ENCODE measurements around the gene PRDM11. TPM values are rescaled to one million over a fixed set of nuclear protein-coding genes. Genes with fewer than 3 reads are reported as not detected.

The PRDM11 gene
- total RNA-seq, 4 donors from 2014 or later = 5.0 to 15.4 (median 9.5) TPM

GRCh38 chr11:45260071-45260470, 113.6 kb downstream of the PRDM11 start:
- Histone ChIP-seq H3K27ac (no peak overlapping the region), H3K36me3 (no peaks in the 10 kb centered on the region), H3K27me3 (peaks cover 3 to 16% (median 7%) of the 10 kb centered on the region in 3 donors), H3K4me3 (no peak overlapping the region), H3K4me1 (no peaks in the 10 kb centered on the region), H3K9me3 (no peaks in the 10 kb centered on the region)
- no peak for TF ChIP-seq POLR2A (IDR thresholded peaks at IDR 0.05)
- TF ChIP-seq CTCF (IDR thresholded peaks at IDR 0.05 in 4 of 5, conservative IDR thresholded peaks at IDR 0.05 in 1 of 5) = no peak
- intact Hi-C loops (cut with DNase I; ENCODE audit: low total_unique reads) (no loop called here), in situ Hi-C loops (cut with MboI; ENCODE audit: low sequenced_read_pairs in 4 of 4) (no loop called here)
- ATAC-seq (no peak), DNase-seq (no peak)

GRCh38 chr11:45262900-45263299, 116.5 kb downstream of the PRDM11 start:
- ATAC-seq = no peak
- Histone ChIP-seq H3K27me3 (peaks cover 0 to 22% (median 7%) of the 10 kb centered on the region in 3 donors), H3K27ac (no peak overlapping the region)

GRCh38 chr11:45263773-45264172, 117.3 kb downstream of the PRDM11 start:
- Histone ChIP-seq H3K4me1 (no peaks in the 10 kb centered on the region), H3K27me3 (peaks cover 0 to 22% (median 7%) of the 10 kb centered on the region in 3 donors), H3K4me3 (no peak overlapping the region), H3K27ac (no peak overlapping the region), H3K36me3 (no peaks in the 10 kb centered on the region), H3K9me3 (no peaks in the 10 kb centered on the region)
- intact Hi-C loops (cut with DNase I; ENCODE audit: low total_unique reads) = no loop called here
- TF ChIP-seq CTCF (IDR thresholded peaks at IDR 0.05 in 4 of 5, conservative IDR thresholded peaks at IDR 0.05 in 1 of 5) (no peak), POLR2A (IDR thresholded peaks at IDR 0.05) (no peak)
- ATAC-seq = no peak
- in situ Hi-C loops (cut with MboI; ENCODE audit: low sequenced_read_pairs in 4 of 4) = no loop called here
- DNase-seq = no peak

More at GRCh38 chr11:45262900-45263299, 116.5 kb downstream of the PRDM11 start:
- no peaks in the 10 kb centered on the region for H3K4me1 ChIP-seq
- intact Hi-C loops (cut with DNase I; ENCODE audit: low total_unique reads) (no loop called here), in situ Hi-C loops (cut with MboI; ENCODE audit: low sequenced_read_pairs in 4 of 4) (no loop called here)
- no peaks in the 10 kb centered on the region for H3K36me3 ChIP-seq
- DNase-seq = no peak
- H3K9me3 ChIP-seq = no peaks in the 10 kb centered on the region
- H3K4me3 ChIP-seq = no peak overlapping the region
- no peak for TF ChIP-seq CTCF (IDR thresholded peaks at IDR 0.05 in 4 of 5, conservative IDR thresholded peaks at IDR 0.05 in 1 of 5)

GRCh38 chr11:45264839-45265515, 118.5 kb downstream of the PRDM11 start:
- DNase-seq (no peak), ATAC-seq (no peak)
- peaks cover 0 to 22% (median 7%) of the 10 kb centered on the region in 3 donors for H3K27me3 ChIP-seq
- H3K4me3 ChIP-seq = no peak overlapping the region
- no peak for TF ChIP-seq CTCF (IDR thresholded peaks at IDR 0.05 in 4 of 5, conservative IDR thresholded peaks at IDR 0.05 in 1 of 5)
- TF ChIP-seq POLR2A (IDR thresholded peaks at IDR 0.05) = no peak
- no peak overlapping the region for H3K27ac ChIP-seq
- H3K36me3 ChIP-seq = no peaks in the 10 kb centered on the region
- H3K4me1 ChIP-seq = no peaks in the 10 kb centered on the region
- in situ Hi-C loops (cut with MboI; ENCODE audit: low sequenced_read_pairs in 4 of 4) = no loop called here
- intact Hi-C loops (cut with DNase I; ENCODE audit: low total_unique reads) = no loop called here
- H3K9me3 ChIP-seq = no peaks in the 10 kb centered on the region

Measured in gastrocnemius medialis (tissue), 4 donors.